Cardiac muscle cell (in vitro differentiated cells and primary cell): Measurements from ENCODE around the gene RFX8. TPM values are rescaled to one million over a fixed set of nuclear protein-coding genes. Genes with fewer than 3 reads are reported as not detected.

ENCODE experiments used
- DNase-seq, 2 donors: peaks; one replicate each; pipeline versions ENCODE4 v3.0.0 to v3.0.0-alpha.2; 2010 to 2017; ENCODE audit warnings: low read depth in 1 of 2, low spot score in 1 of 2
- H3K27ac ChIP-seq: fragments of 200-600 bp; sonication (generic); 2 replicates; pipeline ENCODE4 v1.5.1; 2016
- H3K27me3 ChIP-seq: fragments of 200-600 bp; sonication (generic); 2 replicates; pipeline ENCODE4 v1.6.0; 2016; ENCODE audit warnings: control low read depth
- H3K36me3 ChIP-seq: fragments of 200-600 bp; sonication (generic); 2 replicates; pipeline ENCODE4 v1.5.1; 2016; ENCODE audit warnings: control low read depth
- H3K4me1 ChIP-seq: fragments of 200-600 bp; sonication (generic); 2 replicates; pipeline ENCODE4 v1.8.1; 2017; ENCODE audit warnings: low read depth, mild to moderate bottlenecking, mixed run types
- H3K4me3 ChIP-seq: fragments of 200-600 bp; sonication (generic); 2 replicates; pipeline ENCODE4 v1.5.1; 2016; ENCODE audit warnings: mild to moderate bottlenecking
- H3K9me3 ChIP-seq: fragments of 200-600 bp; sonication (generic); 2 replicates; pipeline ENCODE4 v1.5.1; 2017; ENCODE audit warnings: low read depth, mild to moderate bottlenecking, control low read depth
- polyA plus RNA-seq: library from polyadenylated mRNA; unstranded; fragments of >200 nt; fragmentation: Nextera tagmentation; extraction: Ambion mirVana; gene quantifications from 2 replicates; pipeline ENCODE4 v1.2.1, GENCODE V29; 2016
- total RNA-seq: library from RNA; depleted of rRNA; stranded (reverse); fragments of >200 nt; gene quantifications from 2 replicates; pipeline ENCODE4 v1.2.3, GENCODE V29; 2016
- TF ChIP-seq, protein P1 (sequence below): IDR thresholded peaks from 2 replicates; pipeline ENCODE4 v1.5.1; 2012; ENCODE audit warnings: low read depth, mild to moderate bottlenecking, low read length

RFX8 gene
- total and polyA plus RNA-seq, 2 experiments from 2014 or later = 0.12 TPM; not detected in 1

DNA sequence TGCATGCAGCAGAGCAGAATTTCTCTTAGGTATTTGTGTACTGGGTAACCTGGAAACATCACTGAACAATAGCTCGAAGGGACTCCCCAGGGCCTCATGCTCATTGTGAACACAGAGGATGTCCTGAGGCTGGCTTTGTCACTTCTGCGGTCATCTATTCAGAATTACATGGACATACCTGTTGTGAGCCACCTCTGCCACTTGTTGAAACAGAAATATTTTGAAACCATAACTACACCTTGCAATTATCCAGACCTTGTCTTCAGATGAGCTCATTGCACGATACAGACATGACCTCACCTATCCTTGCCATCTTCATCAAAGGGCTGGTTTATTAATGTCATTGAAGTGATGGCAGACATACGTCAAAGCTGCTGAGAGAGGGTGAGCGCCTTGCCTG, 64.2 kb downstream of the RFX8 start:
- H3K27ac ChIP-seq = no peak overlapping the region
- TF ChIP-seq, protein P1, sequence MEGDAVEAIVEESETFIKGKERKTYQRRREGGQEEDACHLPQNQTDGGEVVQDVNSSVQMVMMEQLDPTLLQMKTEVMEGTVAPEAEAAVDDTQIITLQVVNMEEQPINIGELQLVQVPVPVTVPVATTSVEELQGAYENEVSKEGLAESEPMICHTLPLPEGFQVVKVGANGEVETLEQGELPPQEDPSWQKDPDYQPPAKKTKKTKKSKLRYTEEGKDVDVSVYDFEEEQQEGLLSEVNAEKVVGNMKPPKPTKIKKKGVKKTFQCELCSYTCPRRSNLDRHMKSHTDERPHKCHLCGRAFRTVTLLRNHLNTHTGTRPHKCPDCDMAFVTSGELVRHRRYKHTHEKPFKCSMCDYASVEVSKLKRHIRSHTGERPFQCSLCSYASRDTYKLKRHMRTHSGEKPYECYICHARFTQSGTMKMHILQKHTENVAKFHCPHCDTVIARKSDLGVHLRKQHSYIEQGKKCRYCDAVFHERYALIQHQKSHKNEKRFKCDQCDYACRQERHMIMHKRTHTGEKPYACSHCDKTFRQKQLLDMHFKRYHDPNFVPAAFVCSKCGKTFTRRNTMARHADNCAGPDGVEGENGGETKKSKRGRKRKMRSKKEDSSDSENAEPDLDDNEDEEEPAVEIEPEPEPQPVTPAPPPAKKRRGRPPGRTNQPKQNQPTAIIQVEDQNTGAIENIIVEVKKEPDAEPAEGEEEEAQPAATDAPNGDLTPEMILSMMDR = no peak
- H3K4me3 ChIP-seq = no peak overlapping the region
- no peak for DNase-seq
- no peaks in the 10 kb centered on the region for H3K9me3 ChIP-seq
- no peaks in the 10 kb centered on the region for H3K36me3 ChIP-seq
- no peaks in the 10 kb centered on the region for H3K27me3 ChIP-seq
- no peaks in the 10 kb centered on the region for H3K4me1 ChIP-seq

DNA sequence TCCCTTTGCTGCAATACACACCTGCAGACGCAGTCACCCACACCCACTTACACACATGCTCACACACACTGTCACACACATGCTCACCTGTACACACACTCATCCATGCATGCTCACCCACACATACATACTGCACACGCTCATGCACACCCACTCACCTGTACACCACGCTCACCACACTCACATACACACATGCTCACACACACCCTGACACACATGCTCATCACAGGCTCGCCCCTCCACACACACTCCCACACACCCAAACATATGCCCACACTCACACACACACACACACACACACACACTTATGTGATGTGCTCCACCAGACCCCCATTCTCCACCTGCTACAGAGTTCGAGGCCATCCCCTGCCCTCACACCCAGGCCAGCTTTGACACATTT, 64.8 kb downstream of the RFX8 start:
- Histone ChIP-seq H3K4me3 (no peak overlapping the region), H3K4me1 (no peaks in the 10 kb centered on the region), H3K36me3 (no peaks in the 10 kb centered on the region), H3K27ac (no peak overlapping the region), H3K27me3 (no peaks in the 10 kb centered on the region), H3K9me3 (no peaks in the 10 kb centered on the region)
- TF ChIP-seq, protein P1 = no peak
- no peak for DNase-seq

GRCh38 chr2:101409699-101410098, 65.2 kb downstream of the RFX8 start:
- H3K9me3 ChIP-seq = no peaks in the 10 kb centered on the region
- TF ChIP-seq, protein P1 = no peak
- no peaks in the 10 kb centered on the region for H3K4me1 ChIP-seq
- H3K27me3 ChIP-seq = no peaks in the 10 kb centered on the region
- no peaks in the 10 kb centered on the region for H3K36me3 ChIP-seq
- DNase-seq = no peak
- H3K27ac ChIP-seq = no peak overlapping the region
- no peak overlapping the region for H3K4me3 ChIP-seq

DNA sequence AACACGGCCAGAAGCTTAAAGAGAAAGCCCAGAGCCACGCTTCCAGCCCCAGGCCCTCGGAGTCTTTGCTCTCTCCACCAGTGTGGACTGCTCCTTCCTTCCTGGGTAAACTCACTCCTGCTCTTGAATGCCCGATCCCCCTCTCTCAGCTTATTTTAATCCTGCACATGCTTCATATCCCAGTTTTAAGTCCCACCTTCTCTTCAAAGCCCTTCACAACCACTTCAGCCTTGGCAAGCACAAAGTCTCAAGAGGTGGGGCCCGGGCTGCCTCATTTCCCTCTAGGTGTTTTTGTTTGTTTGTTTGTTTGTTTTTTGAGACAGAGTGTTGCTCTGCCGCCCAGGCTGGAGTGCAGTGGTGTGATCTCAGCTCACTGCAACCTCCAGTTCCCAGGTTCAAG, 66.0 kb downstream of the RFX8 start:
- Histone ChIP-seq H3K36me3 (no peaks in the 10 kb centered on the region), H3K27ac (no peak overlapping the region), H3K4me3 (no peak overlapping the region), H3K27me3 (no peaks in the 10 kb centered on the region), H3K9me3 (no peaks in the 10 kb centered on the region), H3K4me1 (no peaks in the 10 kb centered on the region)
- no peak for DNase-seq
- TF ChIP-seq, protein P1 = no peak

- TF ChIP-seq, protein P1 = no peak
- no peaks in the 10 kb centered on the region for H3K9me3 ChIP-seq
- no peaks in the 10 kb centered on the region for H3K4me1 ChIP-seq
- no peak overlapping the region for H3K4me3 ChIP-seq
- no peak for DNase-seq
- no peaks in the 10 kb centered on the region for H3K36me3 ChIP-seq
- H3K27ac ChIP-seq = no peak overlapping the region
- H3K27me3 ChIP-seq = no peaks in the 10 kb centered on the region
Measured at GRCh38 chr2:101405351-101405899, 69.5 kb downstream of the RFX8 start.

DNA sequence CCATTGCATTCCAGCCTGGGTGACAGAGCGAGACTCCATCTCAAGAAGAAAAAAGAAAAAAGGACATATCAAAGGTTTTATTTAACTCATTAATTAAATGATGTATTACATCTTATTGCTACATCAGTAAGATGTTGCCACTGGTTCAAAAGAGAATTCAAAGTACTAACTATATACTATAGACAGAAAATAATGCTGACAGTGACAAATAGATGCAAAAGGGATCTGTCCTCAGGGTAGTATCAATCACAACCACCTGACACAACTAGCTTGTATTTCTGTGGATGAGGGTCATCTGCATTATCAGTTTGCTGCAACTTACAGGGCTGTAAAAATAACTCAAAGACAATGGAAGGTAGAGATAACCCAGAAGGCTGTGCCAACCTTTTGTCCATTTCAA, 71.2 kb downstream of the RFX8 start:
- Histone ChIP-seq H3K36me3 (no peaks in the 10 kb centered on the region), H3K4me3 (no peak overlapping the region), H3K4me1 (no peaks in the 10 kb centered on the region), H3K27ac (no peak overlapping the region), H3K9me3 (no peaks in the 10 kb centered on the region), H3K27me3 (no peaks in the 10 kb centered on the region)
- TF ChIP-seq, protein P1 = no peak
- DNase-seq = no peak
